LNCaP clone FGC (cell line): Measurements from ENCODE around the gene ATXN3.
A peak's percentile ranks its signal among the peaks of the same experiment; 100 is the strongest.

ENCODE experiments used
- DNase-seq: peaks from one replicate; pipeline ENCODE4 v3.0.0-alpha.2; 2011; ENCODE audit warnings: low read depth
- H3K4me3 ChIP-seq: 2 replicates; pipeline ENCODE4 v1.5.1; 2011; ENCODE audit warnings: mild to moderate bottlenecking, low read depth, low read length, control low read depth
- CTCF ChIP-seq: IDR thresholded peaks from 2 replicates; pipeline ENCODE4 v1.5.1; 2012; ENCODE audit warnings: mild to moderate bottlenecking; ENCODE audit not compliant: control insufficient read depth, insufficient read depth; ENCODE audit errors: extremely low read depth

Gene ATXN3

GRCh38 chr14:92135269-92135668, 28.9 kb upstream of the ATXN3 start:
- peak; percentile 68 for DNase-seq
- H3K4me3 ChIP-seq: no peak overlapping the region
- TF ChIP-seq CTCF: peak; percentile 65

- TF ChIP-seq CTCF: no peak
- DNase-seq: no peak
- no peak overlapping the region for H3K4me3 ChIP-seq
Observed at GRCh38 chr14:92134456-92134855, 28.1 kb upstream of the ATXN3 start.

- H3K4me3 ChIP-seq: peak overlapping the region; percentile 81
- DNase-seq: no peak
- no peak for TF ChIP-seq CTCF
Observed at GRCh38 chr14:92122761-92123160, 16.4 kb upstream of the ATXN3 start.

GRCh38 chr14:92122351-92122677, 15.9 kb upstream of the ATXN3 start:
- no peak for DNase-seq
- no peak for TF ChIP-seq CTCF
- H3K4me3 ChIP-seq: peak overlapping the region; percentile 81

GRCh38 chr14:92121670-92122350, 15.4 kb upstream of the ATXN3 start, which contains the start of the genes CPSF2 and NDUFB1:
Gene CPSF2, plus strand, starts transcription at chr14:92121969. Its CDS starts 9,016 bp downstream, at chr14:92130985.
Gene NDUFB1, minus strand, starts transcription at chr14:92121706. Its CDS starts 4,069 bp downstream, at chr14:92117637.
- DNase-seq: no peak
- TF ChIP-seq CTCF: no peak
- H3K4me3 ChIP-seq: peak within 1 kb of the TSS; percentile 81

GRCh38 chr14:92121207-92121669, 14.9 kb upstream of the ATXN3 start:
- peak overlapping the region; percentile 81 for H3K4me3 ChIP-seq
- DNase-seq: no peak
- no peak for TF ChIP-seq CTCF

- H3K4me3 ChIP-seq: no peak overlapping the region
- no peak for DNase-seq
- no peak for TF ChIP-seq CTCF
Observed at GRCh38 chr14:92109490-92109889, 3.1 kb upstream of the ATXN3 start.
